Right atrium auricular region (tissue), 2 donors: ENCODE data around the gene MCHR2. TPM values are rescaled to one million over a fixed set of nuclear protein-coding genes. Genes with fewer than 3 reads are reported as not detected.

Experiments
- DNase-seq: peaks from one replicate; pipeline ENCODE4 v3.0.0-alpha.2; 2019; ENCODE audit warnings: low spot score
- H3K27ac ChIP-seq, 2 donors: fragments of 200-600 bp; sonication (generic); 1 replicate in 1 of 2; 2 replicates in 1 of 2; pipeline ENCODE4 v1.5.1; 2016 to 2019
- H3K27me3 ChIP-seq, 2 donors: fragments of 200-600 bp; sonication (generic); one replicate each; pipeline versions ENCODE4 v1.5.1 to v1.6.0; 2017 to 2019
- H3K36me3 ChIP-seq: fragments of 200-600 bp; sonication (generic); one replicate; pipeline ENCODE4 v1.5.1; 2016
- H3K4me1 ChIP-seq, 2 donors: fragments of 200-600 bp; sonication (generic); one replicate each; pipeline versions ENCODE4 v1.5.1 to v1.6.0; 2017 to 2019
- H3K4me3 ChIP-seq, 2 donors: fragments of 200-600 bp; sonication (generic); 1 replicate in 1 of 2; 2 replicates in 1 of 2; pipeline ENCODE4 v1.5.1; 2017 to 2019; ENCODE audit warnings: mild to moderate bottlenecking in 1 of 2, moderate library complexity in 1 of 2
- H3K9me3 ChIP-seq, 2 donors: fragments of 200-600 bp; sonication (generic); one replicate each; pipeline ENCODE4 v1.5.1; 2019
- total RNA-seq, 2 donors: library from RNA; depleted of rRNA; stranded (reverse); fragments of >200 nt; gene quantifications; one replicate each; pipeline ENCODE4 v1.1.0, GENCODE V29; 2016
- TF ChIP-seq, protein P1 (sequence below), 2 donors: fragments of 200-600 bp; sonication (generic); IDR thresholded peaks; one replicate each; pipeline ENCODE4 v1.5.1; 2019; ENCODE audit warnings: antibody characterized with exemption in 2 of 2

Gene MCHR2
- total RNA-seq, 2 donors from 2014 or later, result not detected

DNA sequence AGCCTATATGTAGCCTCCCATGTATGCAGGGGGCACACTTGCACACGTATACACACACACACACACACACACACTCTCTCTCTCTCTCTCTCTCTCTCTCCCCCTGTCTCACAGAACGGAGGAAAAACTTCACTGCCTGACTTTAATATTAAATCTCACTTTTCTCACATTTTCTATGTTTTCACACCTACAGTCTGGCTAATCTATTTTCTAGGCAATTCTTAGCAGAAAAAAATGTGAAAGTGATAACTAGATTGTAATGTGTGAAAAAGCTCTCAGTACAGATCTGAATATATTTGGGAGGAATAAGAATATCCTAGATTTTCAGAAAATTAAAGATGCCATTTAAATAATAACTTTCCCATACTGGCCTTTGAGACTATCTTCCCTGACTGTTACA, 120.9 kb downstream of the MCHR2 start:
- H3K4me3 ChIP-seq, result no peak overlapping the region
- H3K4me1 ChIP-seq, result no peaks in the 10 kb centered on the region
- no peaks in the 10 kb centered on the region for H3K9me3 ChIP-seq
- H3K27ac ChIP-seq, result no peak overlapping the region
- TF ChIP-seq, protein P1, sequence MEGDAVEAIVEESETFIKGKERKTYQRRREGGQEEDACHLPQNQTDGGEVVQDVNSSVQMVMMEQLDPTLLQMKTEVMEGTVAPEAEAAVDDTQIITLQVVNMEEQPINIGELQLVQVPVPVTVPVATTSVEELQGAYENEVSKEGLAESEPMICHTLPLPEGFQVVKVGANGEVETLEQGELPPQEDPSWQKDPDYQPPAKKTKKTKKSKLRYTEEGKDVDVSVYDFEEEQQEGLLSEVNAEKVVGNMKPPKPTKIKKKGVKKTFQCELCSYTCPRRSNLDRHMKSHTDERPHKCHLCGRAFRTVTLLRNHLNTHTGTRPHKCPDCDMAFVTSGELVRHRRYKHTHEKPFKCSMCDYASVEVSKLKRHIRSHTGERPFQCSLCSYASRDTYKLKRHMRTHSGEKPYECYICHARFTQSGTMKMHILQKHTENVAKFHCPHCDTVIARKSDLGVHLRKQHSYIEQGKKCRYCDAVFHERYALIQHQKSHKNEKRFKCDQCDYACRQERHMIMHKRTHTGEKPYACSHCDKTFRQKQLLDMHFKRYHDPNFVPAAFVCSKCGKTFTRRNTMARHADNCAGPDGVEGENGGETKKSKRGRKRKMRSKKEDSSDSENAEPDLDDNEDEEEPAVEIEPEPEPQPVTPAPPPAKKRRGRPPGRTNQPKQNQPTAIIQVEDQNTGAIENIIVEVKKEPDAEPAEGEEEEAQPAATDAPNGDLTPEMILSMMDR (IDR thresholded peaks at IDR 0.05), result no peak
- no peaks in the 10 kb centered on the region for H3K36me3 ChIP-seq
- no peaks in the 10 kb centered on the region for H3K27me3 ChIP-seq
- no peak for DNase-seq

DNA sequence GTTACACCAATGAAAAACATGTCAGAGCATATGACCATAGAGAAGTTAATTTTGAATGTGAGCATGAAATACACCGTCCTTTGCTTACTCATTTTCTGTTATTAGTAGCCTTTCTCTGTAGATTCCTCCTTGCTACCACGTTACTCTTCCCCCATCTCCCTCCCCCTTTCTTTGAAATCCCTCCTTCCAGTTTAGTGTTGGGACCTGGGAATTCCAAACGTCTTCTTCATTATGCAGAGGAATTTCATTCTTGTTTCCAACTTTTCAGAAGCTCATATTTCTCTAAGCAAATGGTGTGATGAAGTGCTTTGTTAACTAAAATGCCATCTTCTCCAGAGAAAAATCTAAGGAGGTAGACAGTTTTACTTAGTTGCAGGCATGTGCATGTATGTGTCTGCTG, 122.4 kb downstream of the MCHR2 start:
- Histone ChIP-seq H3K9me3 (no peaks in the 10 kb centered on the region), H3K36me3 (no peaks in the 10 kb centered on the region), H3K27me3 (no peaks in the 10 kb centered on the region), H3K4me1 (no peaks in the 10 kb centered on the region), H3K27ac (no peak overlapping the region), H3K4me3 (no peak overlapping the region)
- TF ChIP-seq, protein P1 (IDR thresholded peaks at IDR 0.05), result no peak
- DNase-seq, result no peak
